ENCODE measurements around the gene KRTAP10-11. TPM values are rescaled to one million over a fixed set of nuclear protein-coding genes. Genes with fewer than 3 reads are reported as not detected.

The KRTAP10-11 gene
- total RNA-seq, 2 experiments from 2014 or later = not detected

GRCh38 chr21:44628707-44629391 is 17.4 kb upstream of the KRTAP10-11 start:
- TF ChIP-seq EZH2phosphoT487 (IDR thresholded peaks at IDR 0.05; ENCODE audit: borderline replicate concordance, low read depth, low read length) = no peak
- TF ChIP-seq, protein P1, sequence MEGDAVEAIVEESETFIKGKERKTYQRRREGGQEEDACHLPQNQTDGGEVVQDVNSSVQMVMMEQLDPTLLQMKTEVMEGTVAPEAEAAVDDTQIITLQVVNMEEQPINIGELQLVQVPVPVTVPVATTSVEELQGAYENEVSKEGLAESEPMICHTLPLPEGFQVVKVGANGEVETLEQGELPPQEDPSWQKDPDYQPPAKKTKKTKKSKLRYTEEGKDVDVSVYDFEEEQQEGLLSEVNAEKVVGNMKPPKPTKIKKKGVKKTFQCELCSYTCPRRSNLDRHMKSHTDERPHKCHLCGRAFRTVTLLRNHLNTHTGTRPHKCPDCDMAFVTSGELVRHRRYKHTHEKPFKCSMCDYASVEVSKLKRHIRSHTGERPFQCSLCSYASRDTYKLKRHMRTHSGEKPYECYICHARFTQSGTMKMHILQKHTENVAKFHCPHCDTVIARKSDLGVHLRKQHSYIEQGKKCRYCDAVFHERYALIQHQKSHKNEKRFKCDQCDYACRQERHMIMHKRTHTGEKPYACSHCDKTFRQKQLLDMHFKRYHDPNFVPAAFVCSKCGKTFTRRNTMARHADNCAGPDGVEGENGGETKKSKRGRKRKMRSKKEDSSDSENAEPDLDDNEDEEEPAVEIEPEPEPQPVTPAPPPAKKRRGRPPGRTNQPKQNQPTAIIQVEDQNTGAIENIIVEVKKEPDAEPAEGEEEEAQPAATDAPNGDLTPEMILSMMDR (conservative IDR thresholded peaks at IDR 0.05; ENCODE audit: low read length) = no peak
- no TSS peak for BruUV-seq (replicated peaks)
- Histone ChIP-seq H3K36me3 (ENCODE audit: insufficient read depth, low read length) (no peaks in the 10 kb centered on the region), H4K20me1 (ENCODE audit: insufficient read depth, low read length) (no peaks in the 10 kb centered on the region), H3K4me3 (ENCODE audit: low read depth, low read length, poor library complexity, severe bottlenecking) (no peak overlapping the region), H3K9me3 (ENCODE audit: low read length) (peaks cover 4% of the 10 kb centered on the region; the same call in 1 of the 2 replicates), H3K4me1 (ENCODE audit: insufficient read depth, low read length, poor library complexity, severe bottlenecking) (no peaks in the 10 kb centered on the region), H3K9me2 (ENCODE audit: insufficient read depth, low read length) (no peaks in the 10 kb centered on the region), H3K27ac (ENCODE audit: low read depth, low read length, poor library complexity, severe bottlenecking) (no peak overlapping the region), H3K79me2 (ENCODE audit: insufficient read depth, low read depth, low read length) (no peaks in the 10 kb centered on the region), H2AFZ (ENCODE audit: low read length) (no peak overlapping the region), H3K4me2 (ENCODE audit: low read length) (no peak overlapping the region)
- no peak for DNase-seq (ENCODE audit: low spot score)
- ChIA-PET CTCF (ENCODE audit: unreplicated experiment) (no interaction called here), POLR2A (no interaction called here)
- intact Hi-C loops (cut with micrococcal nuclease; ENCODE audit: unreplicated experiment) = no loop called here

DNA sequence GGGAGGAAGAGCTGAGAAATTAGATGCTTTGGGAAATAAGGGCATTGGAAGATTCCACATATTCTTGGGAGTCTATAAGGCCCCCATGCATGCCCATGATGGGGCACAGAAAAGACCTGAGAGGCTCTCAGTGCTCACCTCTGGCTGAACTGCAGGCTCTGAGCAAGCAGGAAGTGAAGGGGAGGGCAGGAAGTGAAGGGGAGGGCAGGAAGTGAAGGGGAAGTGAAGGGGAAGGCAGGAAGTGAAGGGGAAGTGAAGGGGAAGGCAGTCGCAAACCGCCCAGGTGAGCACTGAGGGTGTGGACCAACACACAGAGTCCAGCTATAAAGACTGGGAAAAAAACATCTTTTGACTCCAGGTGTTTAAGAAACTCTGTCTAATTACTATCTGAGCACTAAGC is 15.8 kb upstream of the KRTAP10-11 start:
- DNase-seq (ENCODE audit: low spot score) = no peak
- no peaks in the 10 kb centered on the region for H3K36me3 ChIP-seq (ENCODE audit: insufficient read depth, low read length)
- no peaks in the 10 kb centered on the region for H3K9me2 ChIP-seq (ENCODE audit: insufficient read depth, low read length)
- no peaks in the 10 kb centered on the region for H3K9me3 ChIP-seq (ENCODE audit: low read length)
- intact Hi-C loops (cut with micrococcal nuclease; ENCODE audit: unreplicated experiment) = no loop called here
- no peaks in the 10 kb centered on the region for H3K4me1 ChIP-seq (ENCODE audit: insufficient read depth, low read length, poor library complexity, severe bottlenecking)
- no peak overlapping the region for H3K27ac ChIP-seq (ENCODE audit: low read depth, low read length, poor library complexity, severe bottlenecking)
- no peaks in the 10 kb centered on the region for H4K20me1 ChIP-seq (ENCODE audit: insufficient read depth, low read length)
- H3K4me3 ChIP-seq (ENCODE audit: low read depth, low read length, poor library complexity, severe bottlenecking) = no peak overlapping the region
- H2AFZ ChIP-seq (ENCODE audit: low read length) = no peak overlapping the region
- no peak overlapping the region for H3K4me2 ChIP-seq (ENCODE audit: low read length)
- ChIA-PET CTCF (ENCODE audit: unreplicated experiment) (no interaction called here), POLR2A (no interaction called here)
- no peak for TF ChIP-seq EZH2phosphoT487 (IDR thresholded peaks at IDR 0.05; ENCODE audit: borderline replicate concordance, low read depth, low read length)
- TF ChIP-seq, protein P1 (conservative IDR thresholded peaks at IDR 0.05; ENCODE audit: low read length) = no peak
- BruUV-seq (replicated peaks) = no TSS peak
- H3K79me2 ChIP-seq (ENCODE audit: insufficient read depth, low read depth, low read length) = no peaks in the 10 kb centered on the region

DNA sequence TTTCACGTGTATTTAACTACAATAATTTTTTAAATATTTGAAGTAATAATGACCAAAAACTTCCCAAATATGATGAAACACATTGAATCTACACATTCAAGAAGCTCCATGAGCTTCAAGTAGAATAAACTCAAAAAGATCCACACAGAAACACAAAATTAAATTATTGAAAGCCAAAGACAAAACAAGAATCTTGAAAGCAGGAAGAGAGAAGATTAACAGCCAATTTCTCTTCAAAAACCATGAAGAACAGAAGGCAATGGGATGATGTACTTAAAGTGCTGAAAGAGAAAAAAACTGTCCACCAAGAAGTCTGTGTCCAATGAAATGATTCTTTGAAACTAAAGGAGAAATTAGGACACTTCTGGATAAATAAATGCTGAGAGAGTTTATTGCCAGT is 14.1 kb upstream of the KRTAP10-11 start:
- H3K4me2 ChIP-seq (ENCODE audit: low read length) = no peak overlapping the region
- H3K9me3 ChIP-seq (ENCODE audit: low read length) = no peaks in the 10 kb centered on the region
- H3K4me1 ChIP-seq (ENCODE audit: insufficient read depth, low read length, poor library complexity, severe bottlenecking) = no peaks in the 10 kb centered on the region
- no peaks in the 10 kb centered on the region for H3K9me2 ChIP-seq (ENCODE audit: insufficient read depth, low read length)
- no peak overlapping the region for H3K4me3 ChIP-seq (ENCODE audit: low read depth, low read length, poor library complexity, severe bottlenecking)
- H3K27ac ChIP-seq (ENCODE audit: low read depth, low read length, poor library complexity, severe bottlenecking) = no peak overlapping the region
- no peaks in the 10 kb centered on the region for H3K79me2 ChIP-seq (ENCODE audit: insufficient read depth, low read depth, low read length)
- intact Hi-C loops (cut with micrococcal nuclease; ENCODE audit: unreplicated experiment) = no loop called here
- TF ChIP-seq, protein P1 (conservative IDR thresholded peaks at IDR 0.05; ENCODE audit: low read length) = no peak
- TF ChIP-seq EZH2phosphoT487 (IDR thresholded peaks at IDR 0.05; ENCODE audit: borderline replicate concordance, low read depth, low read length) = no peak
- BruUV-seq (replicated peaks) = no TSS peak
- no peaks in the 10 kb centered on the region for H4K20me1 ChIP-seq (ENCODE audit: insufficient read depth, low read length)
- no peak overlapping the region for H2AFZ ChIP-seq (ENCODE audit: low read length)
- H3K36me3 ChIP-seq (ENCODE audit: insufficient read depth, low read length) = no peaks in the 10 kb centered on the region
- ChIA-PET POLR2A (no interaction called here), CTCF (ENCODE audit: unreplicated experiment) (no interaction called here)
- no peak for DNase-seq (ENCODE audit: low spot score)
